K562 (cell line): ENCODE results near the gene ERICH6. TPM values are rescaled to one million over a fixed set of nuclear protein-coding genes. Genes with fewer than 3 reads are reported as not detected.

Experiments
- ATAC-seq: fragments of 200-7000 bp; cut with Tn5 transposase; 3 replicates; pipeline ENCODE4 v1.9.1; 2020; ENCODE audit warnings: moderate library complexity
- BruUV-seq: library from RNA; stranded (reverse); fragments of 400-500 nt; replicated peaks from 2 replicates; lab custom pipeline; 2021; lab: Mats Ljungman, UMichigan
- CTCF ChIA-PET: fragments of 300-600 bp; formaldehyde crosslinking; extraction: SDS; loops from one replicate; lab custom pipeline; 2021; ENCODE audit warnings: low intra/inter-chr PET ratio; lab: Yijun Ruan, JAX
- POLR2A ChIA-PET: fragments of 300-600, 350-650 bp; sonication (Branson Sonifier 250); formaldehyde crosslinking; extraction: SDS; loops from one replicate; lab custom pipeline; 2021; ENCODE audit warnings: antibody characterized with exemption, inconsistent platforms; lab: Yijun Ruan, JAX
- DNase-seq, 4 experiments: peaks; one replicate each; pipeline versions ENCODE4 v3.0.0 to v3.0.0-alpha.2; 2011 to 2018; ENCODE audit warnings: low spot score in 3 of 4, mixed read lengths in 3 of 4; ENCODE audit errors: extremely low read depth in 1 of 4
- FAIRE-seq: peaks from 2 replicates; lab custom pipeline; 2011; peaks lifted over from hg19 to GRCh38; lab: Jason Lieb, UNC
- H2AFZ ChIP-seq: 2 replicates; pipeline ENCODE4 v1.6.0; 2011; ENCODE audit warnings: low read depth, low read length, control low read depth, inconsistent platforms
- H3K27ac ChIP-seq: fragments of 200-600 bp; 3 replicates; pipeline ENCODE4 v1.8.0; 2011; ENCODE audit warnings: low read depth, mild to moderate bottlenecking, control low read depth, inconsistent platforms, low read length, moderate library complexity, mixed read lengths; ENCODE audit errors: extremely low read depth
- H3K27me3 ChIP-seq, 2 experiments: fragments of 300-600 bp in 1 of 2; 2 replicates in 1 of 2; 3 replicates in 1 of 2; pipeline versions ENCODE4 v1.6.0 to v1.8.0; 2011; ENCODE audit warnings: inconsistent platforms in 2 of 2, low read length in 2 of 2, mild to moderate bottlenecking in 1 of 2, mixed read lengths in 1 of 2, moderate library complexity in 1 of 2; ENCODE audit not compliant: control insufficient read depth in 2 of 2, insufficient read depth in 2 of 2
- H3K36me3 ChIP-seq: fragments of 300-600 bp; 3 replicates; pipeline ENCODE4 v1.8.0; 2011; ENCODE audit warnings: mild to moderate bottlenecking, low read length, inconsistent platforms; ENCODE audit not compliant: control insufficient read depth, insufficient read depth
- H3K4me1 ChIP-seq, 2 experiments: fragments of 200-600 bp in 1 of 2; replicated peaks in 1 of 2; 2 replicates in 1 of 2; 3 replicates in 1 of 2; pipeline versions ENCODE4 v1.5.1 to v1.8.0; 2011; ENCODE audit warnings: inconsistent platforms in 2 of 2, low read length in 2 of 2, mild to moderate bottlenecking in 1 of 2, mixed read lengths in 1 of 2, moderate library complexity in 1 of 2; ENCODE audit not compliant: control insufficient read depth in 2 of 2, insufficient read depth in 2 of 2
- H3K4me2 ChIP-seq: 2 replicates; pipeline ENCODE4 v1.6.1; 2011; ENCODE audit warnings: low read length, control low read depth, inconsistent platforms, mixed read lengths; ENCODE audit not compliant: insufficient read depth
- H3K4me3 ChIP-seq: fragments of 200-600 bp; sonication (generic), shearing (Covaris generic); 2 replicates; pipeline ENCODE4 v1.5.1; 2016; ENCODE audit warnings: control low read depth, inconsistent platforms
- H3K79me2 ChIP-seq: fragments of 200-600 bp; 3 replicates; pipeline ENCODE4 v1.8.0; 2011; ENCODE audit warnings: low read length, inconsistent platforms; ENCODE audit not compliant: control insufficient read depth, insufficient read depth
- H3K9ac ChIP-seq, 2 experiments: 2 replicates each; pipeline versions ENCODE4 v1.6.0 to v1.6.1; 2011; ENCODE audit warnings: low read depth in 2 of 2, low read length in 2 of 2, control low read depth in 1 of 2, inconsistent platforms in 1 of 2, mild to moderate bottlenecking in 1 of 2, mixed read lengths in 1 of 2; ENCODE audit not compliant: insufficient read depth in 1 of 2
- H3K9me1 ChIP-seq: one replicate; pipeline ENCODE4 v1.6.0; 2011; ENCODE audit warnings: inconsistent platforms, mild to moderate bottlenecking, low read length, moderate library complexity; ENCODE audit not compliant: control insufficient read depth, insufficient read depth
- H3K9me3 ChIP-seq: replicated peaks from 2 replicates; pipeline ENCODE4 v1.5.1; 2011; ENCODE audit warnings: low read depth, low read length, inconsistent platforms; ENCODE audit not compliant: control insufficient read depth, insufficient read depth
- H4K20me1 ChIP-seq: replicated peaks from 2 replicates; pipeline ENCODE4 v1.6.1; 2011; ENCODE audit warnings: low read length, inconsistent platforms, mixed read lengths; ENCODE audit not compliant: control insufficient read depth, insufficient read depth
- ARNT ChIP-seq, 2 experiments: fragments of 450-650 bp; IDR thresholded peaks; 2 replicates each; pipeline ENCODE4 v1.6.1; 2016; ENCODE audit warnings: mild to moderate bottlenecking in 1 of 2
- NBN ChIP-seq: fragments of 450-650 bp; IDR thresholded peaks from 2 replicates; pipeline ENCODE4 v1.6.1; 2016; ENCODE audit warnings: low read depth, mild to moderate bottlenecking
- RNF219 ChIP-seq: fragments of 250-450 bp; sonication (Bioruptor Pico); IDR thresholded peaks from 2 replicates; pipeline ENCODE4 v1.5.0; 2022; ENCODE audit warnings: mild to moderate bottlenecking
- SMC3 ChIP-seq: conservative IDR thresholded peaks from 2 replicates; pipeline ENCODE4 v1.6.1; 2011; ENCODE audit warnings: low read depth, low read length, improper control_type of control experiment; ENCODE audit not compliant: insufficient read depth
- XRCC4 ChIP-seq: IDR thresholded peaks from one replicate; pipeline ENCODE4 v1.6.1; 2011; ENCODE audit not compliant: insufficient read depth, insufficient read length; ENCODE audit errors: extremely low read depth
- ZEB2 ChIP-seq: fragments of 450-650 bp; IDR thresholded peaks from 2 replicates; pipeline ENCODE4 v1.6.1; 2016
- ZNF124 ChIP-seq: sonication (generic); formaldehyde crosslinking; IDR thresholded peaks from 2 replicates; pipeline ENCODE4 v1.8.1; 2022; ENCODE audit warnings: missing genetic modification reagents
- ZNF277 ChIP-seq: fragments of 250-450 bp; sonication (Bioruptor Pico); IDR thresholded peaks from 2 replicates; pipeline ENCODE4 v1.8.0; 2022; ENCODE audit warnings: inconsistent platforms, mild to moderate bottlenecking, moderate library complexity, borderline replicate concordance
- ZNF280A ChIP-seq: fragments of 450-650 bp; IDR thresholded peaks from 2 replicates; pipeline ENCODE4 v1.6.1; 2018; ENCODE audit warnings: mild to moderate bottlenecking, low read depth; ENCODE audit not compliant: partially characterized antibody
- WGBS: fragments of 100-300 bp; shearing (Covaris generic); methylation state at CpG from one replicate; pipeline ENCODE4 v1.1.6; 2016; ENCODE audit warnings: low coverage, mixed read lengths; ENCODE audit not compliant: insufficient coverage; ENCODE audit errors: missing lambda C conversion rate; 5-methylcytosine and 5-hydroxymethylcytosine counted together
- in situ Hi-C: fragments of 300-500 bp; cut with MboI; formaldehyde crosslinking; loops from 4 replicates; pipeline ENCODE4 v1.15.0; 2018; ENCODE audit warnings: inconsistent platforms, mixed read lengths
- intact Hi-C: fragments of 100-400 bp; cut with micrococcal nuclease; formaldehyde crosslinking; loops from 2 replicates; pipeline ENCODE4 v1.14.2; 2022
- polyA plus RNA-seq, 8 experiments: library from polyadenylated mRNA; depleted of rRNA in 4 of 8; stranded (reverse) in 5 of 8; unstranded in 3 of 8; fragments of >200 nt; fragmentation: Nextera tagmentation in 2 of 8; fragmentation: Illumina TruSeq in 1 of 8; extraction: Ambion mirVana in 2 of 8; extraction: Trizol in 1 of 8; gene quantifications; 2 replicates each; pipeline versions ENCODE4 v1.2.1 to v1.2.3, GENCODE V29; 2011 to 2014; ENCODE audit warnings: inconsistent platforms in 1 of 8, missing spikeins in 1 of 8
- total RNA-seq, 7 experiments: library from RNA; depleted of rRNA in 6 of 7; stranded (reverse); fragments of >200 nt in 6 of 7; fragmentation: Illumina TruSeq in 2 of 7; extraction: Trizol in 2 of 7; gene quantifications; 2 replicates each; pipeline versions ENCODE4 v1.2.1 to v1.2.3, GENCODE V29; 2011 to 2021; ENCODE audit warnings: low replicate concordance in 1 of 7

Gene ERICH6
- total and polyA plus RNA-seq, 9 of the 15 experiments (the other 6 are each of a cell fraction or from before 2014, with no cell fraction given), result not detected

GRCh38 chr3:150680562-150680961, 23.2 kb downstream of the ERICH6 start:
- Histone ChIP-seq H3K4me3 (no peak overlapping the region), H2AFZ (no peak overlapping the region), H3K9me1 (no peaks in the 10 kb centered on the region), H3K4me1 (no peaks in the 10 kb centered on the region), H3K27me3 (no peaks in the 10 kb centered on the region), H3K4me2 (no peak overlapping the region), H3K36me3 (no peaks in the 10 kb centered on the region), H3K9ac (no peak overlapping the region), H3K27ac (no peak overlapping the region), H3K79me2 (no peaks in the 10 kb centered on the region), H4K20me1 (no peaks in the 10 kb centered on the region), H3K9me3 (no peaks in the 10 kb centered on the region; the same call in 1 of the 2 replicates)
- FAIRE-seq (no peak), DNase-seq (no peak), ATAC-seq (no peak)
- in situ Hi-C loops (no loop called here), intact Hi-C loops (no loop called here)
- POLR2A ChIA-PET, result interaction anchor here (0.6 to 1.5 kb wide), 3 partner anchors 10 to 296 kb away, joined by 3 to 6 read pairs (median 4); no protein-coding TSS in a partner anchor
- no peak for TF ChIP-seq SMC3
- no peak for TF ChIP-seq ZNF124
- TF ChIP-seq ZEB2, result no peak
- 31% methylated on average over 5 of the region's 5 CpGs for WGBS
- CTCF ChIA-PET, result no interaction called here
- BruUV-seq, result no TSS peak

GRCh38 chr3:150675587-150675986, 28.1 kb downstream of the ERICH6 start:
- DNase-seq (no peak), FAIRE-seq (no peak), ATAC-seq (no peak)
- in situ Hi-C loops (no loop called here), intact Hi-C loops (no loop called here)
- no peaks in the 10 kb centered on the region for H4K20me1 ChIP-seq
- H3K79me2 ChIP-seq, result no peaks in the 10 kb centered on the region
- no peaks in the 10 kb centered on the region for H3K9me1 ChIP-seq
- BruUV-seq, result no TSS peak
- ChIA-PET CTCF (interaction anchor here (0.7 kb wide), 1 partner anchor 101 kb away, joined by 3 read pairs; no protein-coding TSS in a partner anchor), POLR2A (interaction anchor here (0.7 to 1.2 kb wide), 2 partner anchors 10 to 188 kb away, joined by 4 read pairs; no protein-coding TSS in a partner anchor)
- no peak overlapping the region for H3K4me2 ChIP-seq
- no peaks in the 10 kb centered on the region for H3K36me3 ChIP-seq
- no peaks in the 10 kb centered on the region for H3K4me1 ChIP-seq
- H3K9ac ChIP-seq, result no peak overlapping the region
- H3K27ac ChIP-seq, result no peak overlapping the region
- no peak overlapping the region for H3K4me3 ChIP-seq
- H3K9me3 ChIP-seq, result no peaks in the 10 kb centered on the region; the same call in 1 of the 2 replicates
- H3K27me3 ChIP-seq, result no peaks in the 10 kb centered on the region
- no peak overlapping the region for H2AFZ ChIP-seq
- peak; percentile 44; the same call in 1 of the 2 replicates for TF ChIP-seq NBN
- TF ChIP-seq ZNF277 (CRISPR knock-in tag), result no peak
- peak in 1 of 2 experiments; percentile 60; a peak in 1 of 4 replicates for TF ChIP-seq ARNT (IDR thresholded peaks at IDR 0.05)
- TF ChIP-seq RNF219, result no peak
- TF ChIP-seq ZNF280A, result peak; percentile 89
- TF ChIP-seq XRCC4, result no peak
